Heart right ventricle (tissue), 16 donors: Measurements from ENCODE around the gene GRID1. TPM values are rescaled to one million over a fixed set of nuclear protein-coding genes. Genes with fewer than 3 reads are reported as not detected.

Experiments
- ATAC-seq, 8 donors: fragments of 200-7000 bp; cut with Tn5 transposase; one replicate each; pipeline ENCODE4 v1.9.1; 2020; ENCODE audit warnings: mild to moderate bottlenecking in 8 of 8, moderate library complexity in 8 of 8, moderate number of reproducible peaks in 1 of 8
- DNase-seq, 2 donors: peaks; one replicate each; pipeline ENCODE4 v3.0.0-alpha.2; 2020
- H3K27ac ChIP-seq, 10 donors: fragments of 200-600 bp; sonication (generic) in 2 of 10; one replicate each; pipeline versions ENCODE4 v1.5.0 to v1.8.0; 2020 to 2022; ENCODE audit warnings: mild to moderate bottlenecking in 3 of 10
- H3K27me3 ChIP-seq, 7 donors: fragments of 200-600 bp; one replicate each; pipeline ENCODE4 v1.8.0; 2021 to 2022; ENCODE audit warnings: mild to moderate bottlenecking in 2 of 7
- H3K36me3 ChIP-seq, 9 donors: fragments of 200-600 bp; sonication (generic) in 1 of 9; one replicate each; pipeline versions ENCODE4 v1.5.0 to v1.8.0; 2020 to 2022; ENCODE audit warnings: mild to moderate bottlenecking in 2 of 9
- H3K4me1 ChIP-seq, 9 donors: fragments of 200-600 bp; sonication (generic) in 1 of 9; one replicate each; pipeline versions ENCODE4 v1.5.0 to v1.8.0; 2020 to 2022; ENCODE audit warnings: mild to moderate bottlenecking in 4 of 9
- H3K4me3 ChIP-seq, 10 donors: fragments of 200-600 bp; sonication (generic) in 2 of 10; one replicate each; pipeline versions ENCODE4 v1.5.0 to v1.8.0; 2020 to 2022; ENCODE audit warnings: mild to moderate bottlenecking in 7 of 10, moderate library complexity in 2 of 10
- H3K9me3 ChIP-seq, 11 donors: fragments of 200-600 bp in 10 of 11; sonication (generic) in 2 of 11; one replicate each; pipeline versions ENCODE4 v1.5.0 to v1.8.0; 2013 to 2022; ENCODE audit warnings: mild to moderate bottlenecking in 2 of 11, control low read depth in 1 of 11, moderate library complexity in 1 of 11
- CTCF ChIP-seq, 9 donors: fragments of 200-600 bp; sonication (generic) in 2 of 9; IDR thresholded peaks; one replicate each; pipeline versions ENCODE4 v1.5.0 to v1.8.0; 2021 to 2022; ENCODE audit warnings: antibody characterized with exemption in 9 of 9, mild to moderate bottlenecking in 5 of 9, moderate library complexity in 1 of 9
- WGBS, 2 donors: extraction: QIAGEN DNeasy Blood & Tissue Kit; methylation state at CpG; one replicate each; pipeline ENCODE4 v1.1.7; 2013; ENCODE audit warnings: inconsistent platforms in 1 of 2; 5-methylcytosine and 5-hydroxymethylcytosine counted together
- intact Hi-C, 10 donors: fragments of 100-400 bp; cut with DNase I; formaldehyde crosslinking; loops; one replicate each; pipeline versions ENCODE4 v1.11.1 to v1.14.2; 2022
- polyA plus RNA-seq, 2 donors: library from polyadenylated mRNA; stranded (reverse); fragments of 200-250 nt; gene quantifications; one replicate each; pipeline ENCODE4 v1.2.3, GENCODE V29; 2013
- total RNA-seq, 10 donors: library from RNA; stranded (reverse); fragmentation: NEBNext Ultra II Directional in 3 of 10; extraction: Animal tissue kit (Norgen Biotek cat#: 25700) in 3 of 10; gene quantifications; one replicate each; pipeline versions ENCODE4 v1.2.1 to v1.2.4, GENCODE V29; 2021 to 2023
- donor health status: Arrhythmogenic right ventricular cardiomyopathy.
- donor health status: ischemic (EF 13 %, LVEDD 7.1; RV severe dilation, severe dysfunction).
- donor health status: healthy with polysubstance abuse.
- donor health status: DM: no; HTN: yes; CAD: no.
- donor health status: DM: no; HTN: no; CAD: no.
- donor health status: ischemic (EF 25% LVEDD 6.9; RV normal size, moderate dysfunction).
- donor health status: ischemic (EF 25% LVEDD 5.7; RV mildly dilated, moderate dysfunction).
- donor health status: healthy.
- donor health status: DM: yes; HTN: yes; CAD: no.
- donor health status: Ischemic cardiomyopathy.
- donor health status: ischemic (EF 35%, LVEDD 5.7; RV mildly dilated, moderate dysfunction).
- donor health status: nonischemic (EF 11% LVEDD 7.7; RV severe dilation, severe dysfunction).
- donor health status: DM: yes; HTN: yes; CAD: no.
- donor health status: PGD.
- donor health status: ischemic (EF 29% LVEDD 5.4; RV normal size, mild dysfunction).
- donor health status: nonischemic (EF 23%, LVEDD 6.1; RV moderate dilation, normal function).

GRID1 gene
- total and polyA plus RNA-seq, 12 donors = 0.44 to 3.4 (median 1.5) TPM

GRCh38 chr10:86311190-86311589 lies 55.4 kb downstream of the GRID1 start:
- TF ChIP-seq CTCF (IDR thresholded peaks at IDR 0.05) = no peak
- DNase-seq (no peak), ATAC-seq (no peak)
- Histone ChIP-seq H3K27me3 (no peaks in the 10 kb centered on the region), H3K4me1 (no peaks in the 10 kb centered on the region), H3K9me3 (no peaks in the 10 kb centered on the region), H3K36me3 (no peaks in the 10 kb centered on the region), H3K4me3 (no peak overlapping the region), H3K27ac (no peak overlapping the region)
- intact Hi-C loops = loop anchor here in 1 of 10 donors (1.0 kb wide), 1 partner anchor 13 kb away; no protein-coding TSS in a partner anchor
- WGBS, 2 donors = 65 to 74% methylated on average over 3 of the region's 3 CpGs

- no peaks in the 10 kb centered on the region for H3K27me3 ChIP-seq
- no peak overlapping the region for H3K27ac ChIP-seq
- no peak for ATAC-seq
- H3K36me3 ChIP-seq = no peaks in the 10 kb centered on the region
- DNase-seq = no peak
- no peaks in the 10 kb centered on the region for H3K4me1 ChIP-seq
- intact Hi-C loops = loop anchor here in 1 of 10 donors (1.0 kb wide), 1 partner anchor 14 kb away; no protein-coding TSS in a partner anchor
- no peak overlapping the region for H3K4me3 ChIP-seq
- H3K9me3 ChIP-seq = no peaks in the 10 kb centered on the region
- no peak for TF ChIP-seq CTCF (IDR thresholded peaks at IDR 0.05)
- WGBS, 2 donors = 41 to 55% methylated on average over 1 of the region's 1 CpG
These were observed 55.9 kb downstream of the GRID1 start for GRCh38 chr10:86310702-86311101.

GRCh38 chr10:86310291-86310690 lies 56.3 kb downstream of the GRID1 start:
- WGBS, 2 donors = 90 to 97% methylated on average over 2 of the region's 2 CpGs
- Histone ChIP-seq H3K27me3 (no peaks in the 10 kb centered on the region), H3K9me3 (no peaks in the 10 kb centered on the region), H3K4me3 (no peak overlapping the region), H3K27ac (no peak overlapping the region), H3K4me1 (no peaks in the 10 kb centered on the region), H3K36me3 (no peaks in the 10 kb centered on the region)
- DNase-seq (no peak), ATAC-seq (no peak)
- TF ChIP-seq CTCF (IDR thresholded peaks at IDR 0.05) = no peak
- intact Hi-C loops = no loop called here

GRCh38 chr10:86308056-86308455 lies 58.5 kb downstream of the GRID1 start:
- H3K36me3 ChIP-seq = no peaks in the 10 kb centered on the region
- H3K4me1 ChIP-seq = no peaks in the 10 kb centered on the region
- no peak for TF ChIP-seq CTCF (IDR thresholded peaks at IDR 0.05)
- DNase-seq = no peak
- H3K9me3 ChIP-seq = no peaks in the 10 kb centered on the region
- WGBS, 2 donors = 51 to 78% methylated on average over 1 of the region's 1 CpG
- no peak for ATAC-seq
- peaks cover 0 to 5% (median 0%) of the 10 kb centered on the region in 7 donors for H3K27me3 ChIP-seq
- intact Hi-C loops = no loop called here
- no peak overlapping the region for H3K4me3 ChIP-seq
- H3K27ac ChIP-seq = no peak overlapping the region
